ENCODE data around the gene PGRMC2.

Gene PGRMC2

DNA sequence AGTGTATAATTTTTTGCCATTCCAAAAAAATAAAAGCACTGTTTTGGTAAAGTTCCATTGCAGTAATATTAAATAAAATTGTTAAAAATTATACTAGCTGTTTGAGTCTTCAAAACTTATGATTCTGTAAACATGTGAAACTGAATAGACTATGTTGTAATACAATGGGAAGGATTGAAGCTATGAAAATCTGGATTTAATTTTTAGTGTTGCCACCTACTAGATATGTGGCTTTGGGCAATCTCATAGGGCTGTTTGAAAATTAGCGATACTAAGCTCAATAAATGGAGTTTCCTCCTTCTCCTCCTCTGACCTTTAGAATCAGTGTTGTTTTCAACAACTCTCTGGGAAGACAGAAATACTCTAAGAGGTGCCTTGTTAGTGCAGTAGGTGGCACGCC, 4.5 kb downstream of the PGRMC2 start:
- peaks cover 14% of the 10 kb centered on the region for H3K4me1 ChIP-seq (ENCODE audit: control insufficient read depth, low read length)
- no peaks in the 10 kb centered on the region for H3K27me3 ChIP-seq (ENCODE audit: control insufficient read depth, low read length)

DNA sequence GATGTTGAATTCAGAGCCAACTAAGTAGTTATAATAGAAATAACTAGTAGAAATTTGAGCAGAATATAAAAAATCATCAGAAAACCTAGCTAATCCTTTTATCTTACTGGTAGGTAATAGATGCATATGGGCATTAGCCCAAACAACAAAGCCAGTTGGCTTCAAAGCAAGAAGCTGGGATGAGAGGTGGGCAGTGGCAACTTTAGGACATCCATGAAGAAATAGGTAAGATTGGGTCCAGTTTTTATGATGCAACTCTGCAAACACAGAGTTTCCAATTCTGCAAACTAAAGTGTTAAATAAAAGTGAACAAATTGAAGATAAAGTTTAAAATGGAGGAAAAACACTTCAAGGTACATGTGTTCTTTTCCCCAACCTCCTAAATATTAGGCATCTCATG, 5.1 kb downstream of the PGRMC2 start:
- Histone ChIP-seq H3K9me3 (ENCODE audit: control insufficient read depth, insufficient read depth, low read length) (no peaks in the 10 kb centered on the region), H4K20me1 (ENCODE audit: control insufficient read depth, insufficient read depth, low read depth, low read length) (peaks cover 20% of the 10 kb centered on the region), H3K36me3 (ENCODE audit: control insufficient read depth, low read length) (peaks cover 72% of the 10 kb centered on the region), H3K27me3 (ENCODE audit: control insufficient read depth, low read length) (no peaks in the 10 kb centered on the region), H3K4me3 (ENCODE audit: low read length) (no peak overlapping the region), H3K27ac (ENCODE audit: low read depth, low read length) (no peak overlapping the region), H3K9me2 (replicated peaks; ENCODE audit: control insufficient read depth, low read length) (no peaks in the 10 kb centered on the region), H3K4me1 (ENCODE audit: control insufficient read depth, low read length) (peaks cover 14% of the 10 kb centered on the region), H3K4me2 (ENCODE audit: low read length) (no peak overlapping the region), H3K79me2 (ENCODE audit: control insufficient read depth, low read length) (peaks cover 96% of the 10 kb centered on the region), H3F3A (ENCODE audit: control insufficient read depth, insufficient read depth) (peaks cover 5% of the 10 kb centered on the region; the same call in 1 of the 2 replicates)
- TF ChIP-seq EZH2phosphoT487 (IDR thresholded peaks at IDR 0.05; ENCODE audit: borderline replicate concordance, low read length): no peak
- TF ChIP-seq, protein P1, sequence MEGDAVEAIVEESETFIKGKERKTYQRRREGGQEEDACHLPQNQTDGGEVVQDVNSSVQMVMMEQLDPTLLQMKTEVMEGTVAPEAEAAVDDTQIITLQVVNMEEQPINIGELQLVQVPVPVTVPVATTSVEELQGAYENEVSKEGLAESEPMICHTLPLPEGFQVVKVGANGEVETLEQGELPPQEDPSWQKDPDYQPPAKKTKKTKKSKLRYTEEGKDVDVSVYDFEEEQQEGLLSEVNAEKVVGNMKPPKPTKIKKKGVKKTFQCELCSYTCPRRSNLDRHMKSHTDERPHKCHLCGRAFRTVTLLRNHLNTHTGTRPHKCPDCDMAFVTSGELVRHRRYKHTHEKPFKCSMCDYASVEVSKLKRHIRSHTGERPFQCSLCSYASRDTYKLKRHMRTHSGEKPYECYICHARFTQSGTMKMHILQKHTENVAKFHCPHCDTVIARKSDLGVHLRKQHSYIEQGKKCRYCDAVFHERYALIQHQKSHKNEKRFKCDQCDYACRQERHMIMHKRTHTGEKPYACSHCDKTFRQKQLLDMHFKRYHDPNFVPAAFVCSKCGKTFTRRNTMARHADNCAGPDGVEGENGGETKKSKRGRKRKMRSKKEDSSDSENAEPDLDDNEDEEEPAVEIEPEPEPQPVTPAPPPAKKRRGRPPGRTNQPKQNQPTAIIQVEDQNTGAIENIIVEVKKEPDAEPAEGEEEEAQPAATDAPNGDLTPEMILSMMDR (IDR thresholded peaks at IDR 0.05; ENCODE audit: low read depth, low read length, poor library complexity, severe bottlenecking): no peak

More for the DNA sequence above, 4.5 kb downstream of the PGRMC2 start:
- H3K36me3 ChIP-seq (ENCODE audit: control insufficient read depth, low read length): peaks cover 67% of the 10 kb centered on the region
- no peaks in the 10 kb centered on the region for H3K9me2 ChIP-seq (replicated peaks; ENCODE audit: control insufficient read depth, low read length)
- no peak overlapping the region for H3K4me2 ChIP-seq (ENCODE audit: low read length)
- peaks cover 20% of the 10 kb centered on the region for H4K20me1 ChIP-seq (ENCODE audit: control insufficient read depth, insufficient read depth, low read depth, low read length)
- peaks cover 92% of the 10 kb centered on the region for H3K79me2 ChIP-seq (ENCODE audit: control insufficient read depth, low read length)
- no peak for TF ChIP-seq EZH2phosphoT487 (IDR thresholded peaks at IDR 0.05; ENCODE audit: borderline replicate concordance, low read length)
- TF ChIP-seq, protein P1 (IDR thresholded peaks at IDR 0.05; ENCODE audit: low read depth, low read length, poor library complexity, severe bottlenecking): no peak
- H3K27ac ChIP-seq (ENCODE audit: low read depth, low read length): no peak overlapping the region
- H3K9me3 ChIP-seq (ENCODE audit: control insufficient read depth, insufficient read depth, low read length): no peaks in the 10 kb centered on the region
- peaks cover 5% of the 10 kb centered on the region; the same call in 1 of the 2 replicates for H3F3A ChIP-seq (ENCODE audit: control insufficient read depth, insufficient read depth)
- no peak overlapping the region for H3K4me3 ChIP-seq (ENCODE audit: low read length)

DNA sequence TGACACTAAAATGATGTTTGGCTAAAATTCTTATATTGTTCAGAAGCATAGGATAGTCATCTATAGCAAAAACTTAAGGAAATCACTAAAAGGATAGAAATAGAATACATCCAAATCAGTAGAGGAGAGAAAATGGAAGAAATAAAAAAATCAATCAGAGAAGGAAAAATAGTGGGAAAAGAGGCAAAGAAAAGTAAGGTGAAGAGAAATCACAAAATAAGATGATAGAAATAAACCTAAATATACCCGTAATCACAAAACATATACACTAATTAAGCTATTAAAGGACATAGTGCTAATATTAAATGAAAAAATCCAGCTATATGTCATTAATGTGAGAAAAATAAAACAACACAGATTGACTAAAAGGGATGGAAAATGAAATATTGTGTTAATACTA, 6.3 kb downstream of the PGRMC2 start:
- Histone ChIP-seq H3K27ac (ENCODE audit: low read depth, low read length) (no peak overlapping the region), H3K4me3 (ENCODE audit: low read length) (no peak overlapping the region), H3K9me3 (ENCODE audit: control insufficient read depth, insufficient read depth, low read length) (no peaks in the 10 kb centered on the region), H3K9me2 (replicated peaks; ENCODE audit: control insufficient read depth, low read length) (no peaks in the 10 kb centered on the region), H3K4me2 (ENCODE audit: low read length) (no peak overlapping the region), H3K27me3 (ENCODE audit: control insufficient read depth, low read length) (no peaks in the 10 kb centered on the region), H3K36me3 (ENCODE audit: control insufficient read depth, low read length) (peaks cover 76% of the 10 kb centered on the region), H3K79me2 (ENCODE audit: control insufficient read depth, low read length) (peaks cover 96% of the 10 kb centered on the region), H3K4me1 (ENCODE audit: control insufficient read depth, low read length) (peaks cover 13% of the 10 kb centered on the region), H4K20me1 (ENCODE audit: control insufficient read depth, insufficient read depth, low read depth, low read length) (peaks cover 15% of the 10 kb centered on the region), H3F3A (ENCODE audit: control insufficient read depth, insufficient read depth) (peaks cover 5% of the 10 kb centered on the region; the same call in 1 of the 2 replicates)
- no peak for TF ChIP-seq EZH2phosphoT487 (IDR thresholded peaks at IDR 0.05; ENCODE audit: borderline replicate concordance, low read length)
- TF ChIP-seq, protein P1 (IDR thresholded peaks at IDR 0.05; ENCODE audit: low read depth, low read length, poor library complexity, severe bottlenecking): no peak
